Loucy (cell line): ENCODE results near the gene TUBGCP3.

Source experiments
- CTCF ChIP-seq: fragments of 200-600 bp; sonication (generic); conservative IDR thresholded peaks from 2 replicates; pipeline ENCODE4 v1.5.1; 2014; ENCODE audit warnings: mild to moderate bottlenecking, antibody characterized with exemption, low read length
- EZH2phosphoT487 ChIP-seq: fragments of 200-600 bp; IDR thresholded peaks from 2 replicates; pipeline ENCODE4 v1.6.1; 2018; ENCODE audit warnings: antibody characterized with exemption, mild to moderate bottlenecking, moderate library complexity, borderline replicate concordance

- no peak for TF ChIP-seq CTCF
- TF ChIP-seq EZH2phosphoT487 = no peak
Observed at GRCh38 chr13:112509190-112509589, 78.8 kb downstream of the TUBGCP3 start.
